Skeletal muscle satellite cell (primary cell): ENCODE data around the gene PRKD2.
A peak's percentile ranks its signal among the peaks of the same experiment; 100 is the strongest.

ENCODE experiments used
- H3K27me3 ChIP-seq: 2 replicates; pipeline ENCODE4 v1.7.0; 2013; ENCODE audit warnings: low read length; ENCODE audit not compliant: control insufficient read depth, insufficient read depth
- H3K36me3 ChIP-seq: 2 replicates; pipeline ENCODE4 v1.7.0; 2013; ENCODE audit warnings: mild to moderate bottlenecking, control low read depth, low read length; ENCODE audit not compliant: insufficient read depth
- H3K4me1 ChIP-seq: 2 replicates; pipeline ENCODE4 v1.7.0; 2013; ENCODE audit warnings: low read length; ENCODE audit not compliant: control insufficient read depth, insufficient read depth
- H3K4me2 ChIP-seq: 2 replicates; pipeline ENCODE4 v1.7.0; 2013; ENCODE audit warnings: mild to moderate bottlenecking, low read length
- H3K4me3 ChIP-seq: 2 replicates; pipeline ENCODE4 v1.7.0; 2013; ENCODE audit warnings: low read length
- H3K9ac ChIP-seq: 2 replicates; pipeline ENCODE4 v1.7.0; 2013; ENCODE audit warnings: mild to moderate bottlenecking, low read depth, low read length, moderate library complexity
- H3K9me3 ChIP-seq: replicated peaks from 2 replicates; pipeline ENCODE4 v1.7.0; 2013; ENCODE audit warnings: mild to moderate bottlenecking, control low read depth, low read length

Gene PRKD2

GRCh38 chr19:46737298-46737654 lies 20.4 kb upstream of the PRKD2 start:
- Histone ChIP-seq H3K9ac (no peak overlapping the region), H3K4me3 (no peak overlapping the region), H3K9me3 (no peaks in the 10 kb centered on the region), H3K4me2 (no peak overlapping the region), H3K36me3 (peaks cover 57% of the 10 kb centered on the region), H3K4me1 (peaks cover 26% of the 10 kb centered on the region), H3K27me3 (no peaks in the 10 kb centered on the region)

- Histone ChIP-seq H3K9me3 (no peaks in the 10 kb centered on the region), H3K36me3 (peaks cover 57% of the 10 kb centered on the region), H3K9ac (no peak overlapping the region), H3K4me2 (no peak overlapping the region), H3K27me3 (no peaks in the 10 kb centered on the region), H3K4me3 (no peak overlapping the region), H3K4me1 (peaks cover 31% of the 10 kb centered on the region)
These were observed 19.8 kb upstream of the PRKD2 start for GRCh38 chr19:46736531-46737297.

- Histone ChIP-seq H3K27me3 (no peaks in the 10 kb centered on the region), H3K9me3 (no peaks in the 10 kb centered on the region), H3K4me1 (peaks cover 37% of the 10 kb centered on the region), H3K9ac (no peak overlapping the region), H3K4me2 (no peak overlapping the region), H3K4me3 (no peak overlapping the region), H3K36me3 (peaks cover 77% of the 10 kb centered on the region)
These were observed 16.9 kb upstream of the PRKD2 start for GRCh38 chr19:46733690-46734292.

GRCh38 chr19:46732966-46733689 lies 16.2 kb upstream of the PRKD2 start:
- Histone ChIP-seq H3K36me3 (peaks cover 76% of the 10 kb centered on the region), H3K4me1 (peaks cover 36% of the 10 kb centered on the region), H3K9ac (no peak overlapping the region), H3K27me3 (no peaks in the 10 kb centered on the region), H3K9me3 (no peaks in the 10 kb centered on the region), H3K4me3 (no peak overlapping the region), H3K4me2 (no peak overlapping the region)

- Histone ChIP-seq H3K4me3 (no peak overlapping the region), H3K9me3 (no peaks in the 10 kb centered on the region), H3K27me3 (no peaks in the 10 kb centered on the region), H3K4me2 (no peak overlapping the region), H3K4me1 (peaks cover 37% of the 10 kb centered on the region), H3K9ac (no peak overlapping the region), H3K36me3 (peaks cover 77% of the 10 kb centered on the region)
These were observed 15.4 kb upstream of the PRKD2 start for GRCh38 chr19:46732172-46732938.

- H3K9ac ChIP-seq = no peak overlapping the region
- peaks cover 76% of the 10 kb centered on the region for H3K36me3 ChIP-seq
- no peaks in the 10 kb centered on the region for H3K27me3 ChIP-seq
- H3K9me3 ChIP-seq = no peaks in the 10 kb centered on the region
- H3K4me2 ChIP-seq = peak overlapping the region; percentile 40
- no peak overlapping the region for H3K4me3 ChIP-seq
- peaks cover 40% of the 10 kb centered on the region for H3K4me1 ChIP-seq
These were observed 14.7 kb upstream of the PRKD2 start for GRCh38 chr19:46731584-46731983.

- Histone ChIP-seq H3K9me3 (no peaks in the 10 kb centered on the region), H3K36me3 (peaks cover 79% of the 10 kb centered on the region), H3K4me1 (peaks cover 40% of the 10 kb centered on the region), H3K9ac (no peak overlapping the region), H3K27me3 (no peaks in the 10 kb centered on the region), H3K4me3 (no peak overlapping the region), H3K4me2 (peak overlapping the region; percentile 40)
These were observed 14.1 kb upstream of the PRKD2 start for GRCh38 chr19:46731007-46731501.

- Histone ChIP-seq H3K4me3 (no peak overlapping the region), H3K27me3 (no peaks in the 10 kb centered on the region), H3K36me3 (peaks cover 84% of the 10 kb centered on the region), H3K4me1 (peaks cover 40% of the 10 kb centered on the region), H3K9ac (no peak overlapping the region), H3K9me3 (no peaks in the 10 kb centered on the region), H3K4me2 (peak overlapping the region; percentile 40)
These were observed 13.7 kb upstream of the PRKD2 start for GRCh38 chr19:46730595-46730994.

- Histone ChIP-seq H3K27me3 (no peaks in the 10 kb centered on the region), H3K9ac (no peak overlapping the region), H3K36me3 (peaks cover 87% of the 10 kb centered on the region), H3K4me2 (no peak overlapping the region), H3K4me3 (no peak overlapping the region), H3K9me3 (no peaks in the 10 kb centered on the region), H3K4me1 (peaks cover 40% of the 10 kb centered on the region)
These were observed 13.3 kb upstream of the PRKD2 start for GRCh38 chr19:46730187-46730586.

- Histone ChIP-seq H3K9me3 (no peaks in the 10 kb centered on the region), H3K36me3 (peaks cover 90% of the 10 kb centered on the region), H3K4me1 (peaks cover 40% of the 10 kb centered on the region), H3K4me2 (no peak overlapping the region), H3K27me3 (no peaks in the 10 kb centered on the region), H3K4me3 (no peak overlapping the region), H3K9ac (no peak overlapping the region)
These were observed 12.8 kb upstream of the PRKD2 start for GRCh38 chr19:46729696-46730095.

- peaks cover 35% of the 10 kb centered on the region for H3K4me1 ChIP-seq
These were observed 11.9 kb upstream of the PRKD2 start for GRCh38 chr19:46728693-46729339.

More at GRCh38 chr19:46728693-46729339, 11.9 kb upstream of the PRKD2 start:
- Histone ChIP-seq H3K4me2 (no peak overlapping the region), H3K4me3 (no peak overlapping the region), H3K27me3 (no peaks in the 10 kb centered on the region), H3K9ac (no peak overlapping the region), H3K9me3 (no peaks in the 10 kb centered on the region), H3K36me3 (peaks cover 92% of the 10 kb centered on the region)
